SK-N-MC (cell line): ENCODE measurements around the gene TTLL11.

Source experiments
- DNase-seq: peaks from one replicate; pipeline ENCODE4 v3.0.0-alpha.2; 2011; ENCODE audit warnings: low read depth, low spot score
- H3K27ac ChIP-seq: fragments of 200-600 bp; sonication (generic); 2 replicates; pipeline ENCODE4 v1.5.1; 2016; ENCODE audit warnings: mixed run types
- H3K36me3 ChIP-seq: fragments of 200-600 bp; sonication (generic); 2 replicates; pipeline ENCODE4 v1.6.1; 2017; ENCODE audit warnings: antibody characterized with exemption, low read length, mixed read lengths; ENCODE audit not compliant: insufficient read depth
- H3K4me3 ChIP-seq: fragments of 200-600 bp; sonication (generic); 2 replicates; pipeline ENCODE4 v1.5.1; 2016
- H3K9ac ChIP-seq: fragments of 200-600 bp; sonication (generic); 2 replicates; pipeline ENCODE4 v1.8.0; 2017; ENCODE audit warnings: mixed run types, mixed read lengths; ENCODE audit not compliant: insufficient read length
- H3K9me3 ChIP-seq: fragments of 200-600 bp; sonication (generic); 2 replicates; pipeline ENCODE4 v1.6.1; 2017; ENCODE audit warnings: low read depth, mild to moderate bottlenecking, antibody characterized with exemption, low read length, moderate library complexity, mixed read lengths
- EZH2 ChIP-seq: fragments of 200-600 bp; sonication (generic); IDR thresholded peaks from one replicate; pipeline ENCODE4 v1.6.1; 2017; ENCODE audit warnings: antibody characterized with exemption
- FOXP2 ChIP-seq: optimal IDR thresholded peaks from 2 replicates; pipeline ENCODE3; 2011; ENCODE audit warnings: mild to moderate bottlenecking, moderate library complexity; ENCODE audit not compliant: insufficient read depth; ENCODE audit errors: extremely low read length, control extremely low read depth
- POLR2AphosphoS5 ChIP-seq: IDR thresholded peaks from 2 replicates; pipeline ENCODE4 v1.6.1; 2012; ENCODE audit warnings: mild to moderate bottlenecking, low read depth, low read length, borderline replicate concordance

TTLL11 gene

DNA sequence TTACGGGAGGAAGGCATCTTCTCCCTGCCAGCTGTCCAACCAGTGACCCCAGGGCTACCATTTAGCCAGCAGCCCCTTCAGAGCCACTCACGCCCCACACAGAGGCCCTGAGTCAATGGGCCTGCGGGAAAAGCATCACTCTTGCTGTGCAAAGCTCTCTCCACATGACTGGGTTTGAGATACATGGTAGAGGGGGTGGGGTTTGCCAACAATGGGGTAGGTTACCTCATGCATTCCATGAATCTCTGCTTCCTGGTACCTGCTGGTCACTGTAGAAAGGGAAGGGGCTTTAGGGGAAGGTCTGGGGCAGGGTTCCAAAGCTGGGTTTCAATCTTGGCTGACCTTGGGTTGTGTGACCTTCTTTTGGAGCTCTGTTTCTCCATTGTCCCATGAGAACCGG lies 22.9 kb upstream of the TTLL11 start:
- Histone ChIP-seq H3K36me3 (no peaks in the 10 kb centered on the region), H3K9me3 (no peaks in the 10 kb centered on the region), H3K27ac (no peak overlapping the region), H3K4me3 (no peak overlapping the region), H3K9ac (no peak overlapping the region)
- DNase-seq = no peak
- TF ChIP-seq FOXP2 = no peak
- no peak for TF ChIP-seq POLR2AphosphoS5
- no peak for TF ChIP-seq EZH2

GRCh38 chr9:122115176-122116035 lies 22.3 kb upstream of the TTLL11 start:
- Histone ChIP-seq H3K9me3 (no peaks in the 10 kb centered on the region), H3K36me3 (no peaks in the 10 kb centered on the region), H3K4me3 (no peak overlapping the region), H3K27ac (no peak overlapping the region), H3K9ac (no peak overlapping the region)
- TF ChIP-seq FOXP2 = no peak
- TF ChIP-seq POLR2AphosphoS5 = no peak
- TF ChIP-seq EZH2 = no peak
- DNase-seq = no peak

DNA sequence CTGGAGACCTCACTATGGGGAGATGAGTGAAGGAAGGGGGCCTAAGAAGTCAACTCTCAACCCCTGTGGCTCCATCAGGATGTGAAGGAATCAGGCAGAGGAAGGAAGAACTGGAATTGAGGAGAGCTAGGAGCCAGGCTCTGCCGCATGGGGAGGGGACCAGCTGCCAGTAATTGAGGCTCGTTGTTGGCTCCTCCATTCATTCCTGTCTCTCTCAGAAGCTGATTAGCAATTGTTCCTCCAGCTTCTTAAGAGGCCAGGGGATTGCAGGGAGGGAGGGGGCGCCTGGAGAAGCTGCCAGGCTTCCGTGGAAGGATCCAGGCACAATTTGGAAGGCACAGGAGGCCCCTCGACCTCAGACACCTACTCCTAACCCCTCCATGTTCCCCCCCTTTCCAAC lies 20.5 kb upstream of the TTLL11 start:
- no peak overlapping the region for H3K4me3 ChIP-seq
- no peaks in the 10 kb centered on the region for H3K36me3 ChIP-seq
- H3K9me3 ChIP-seq = no peaks in the 10 kb centered on the region
- H3K9ac ChIP-seq = no peak overlapping the region
- DNase-seq = no peak
- TF ChIP-seq EZH2 (no peak), POLR2AphosphoS5 (no peak), FOXP2 (no peak)
- no peak overlapping the region for H3K27ac ChIP-seq

- no peak for TF ChIP-seq FOXP2
- TF ChIP-seq EZH2 = no peak
- no peak for TF ChIP-seq POLR2AphosphoS5
These were observed 19.1 kb upstream of the TTLL11 start for GRCh38 chr9:122112238-122112637.

DNA sequence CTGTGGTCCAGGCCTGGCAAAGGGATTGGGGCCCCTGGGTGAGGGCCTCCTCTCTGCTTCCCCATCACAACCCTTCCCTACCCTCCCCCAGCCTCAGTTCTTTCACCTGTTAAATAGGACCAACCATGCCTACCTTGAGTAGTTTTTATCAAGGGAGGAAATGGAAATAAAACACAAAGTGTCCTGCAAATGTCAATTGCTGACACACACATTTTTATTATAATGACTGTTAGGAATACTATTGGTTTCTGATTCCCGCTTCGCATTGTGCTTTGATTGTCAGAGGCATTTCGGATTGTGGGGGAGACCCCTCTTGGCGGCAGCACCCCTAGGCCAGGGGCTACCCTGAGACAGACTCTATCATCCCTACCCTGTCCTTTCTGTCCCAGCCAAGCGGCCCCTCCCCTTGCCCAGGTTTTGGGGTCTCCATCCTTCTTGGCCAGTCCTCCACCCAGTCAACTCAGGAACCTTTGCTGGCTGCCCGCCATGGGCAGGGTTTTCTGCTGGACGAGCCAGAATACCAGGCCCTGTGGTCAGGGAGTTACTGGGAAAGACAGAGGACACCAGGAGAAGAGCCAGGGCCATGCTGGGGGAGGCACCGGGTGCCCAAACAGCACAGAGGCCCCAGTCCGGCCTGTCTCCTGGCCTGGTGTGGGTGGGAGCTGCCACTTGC lies 18.4 kb upstream of the TTLL11 start:
- H3K9me3 ChIP-seq = no peaks in the 10 kb centered on the region
- H3K36me3 ChIP-seq = no peaks in the 10 kb centered on the region

More at GRCh38 chr9:122112238-122112637, 19.1 kb upstream of the TTLL11 start:
- no peak for DNase-seq
- Histone ChIP-seq H3K27ac (no peak overlapping the region), H3K4me3 (no peak overlapping the region), H3K9me3 (no peaks in the 10 kb centered on the region), H3K9ac (no peak overlapping the region), H3K36me3 (no peaks in the 10 kb centered on the region)

GRCh38 chr9:122110100-122110833 lies 17.2 kb upstream of the TTLL11 start:
- H3K27ac ChIP-seq = no peak overlapping the region
- DNase-seq = no peak
- TF ChIP-seq EZH2 (no peak), POLR2AphosphoS5 (no peak), FOXP2 (no peak)
- H3K9ac ChIP-seq = no peak overlapping the region
- no peak overlapping the region for H3K4me3 ChIP-seq
- no peaks in the 10 kb centered on the region for H3K9me3 ChIP-seq
- no peaks in the 10 kb centered on the region for H3K36me3 ChIP-seq

More for the DNA sequence above, 18.4 kb upstream of the TTLL11 start:
- TF ChIP-seq FOXP2 (no peak), POLR2AphosphoS5 (no peak)
- Histone ChIP-seq H3K4me3 (no peak overlapping the region), H3K27ac (no peak overlapping the region), H3K9ac (no peak overlapping the region)
- DNase-seq = no peak

GRCh38 chr9:122109035-122109813 lies 16.1 kb upstream of the TTLL11 start:
- Histone ChIP-seq H3K36me3 (no peaks in the 10 kb centered on the region), H3K9me3 (no peaks in the 10 kb centered on the region), H3K27ac (no peak overlapping the region), H3K9ac (no peak overlapping the region), H3K4me3 (no peak overlapping the region)
- no peak for DNase-seq
- TF ChIP-seq EZH2 (no peak), FOXP2 (no peak), POLR2AphosphoS5 (no peak)
